ENCODE measurements around the gene IGFL2. TPM values are rescaled to one million over a fixed set of nuclear protein-coding genes. Genes with fewer than 3 reads are reported as not detected.
"Not testable (repeated sequence)": the region's sequence is repeated elsewhere in the genome, so short reads cannot be mapped to it uniquely, and the experiment has no call there.

The IGFL2 gene
- total and polyA plus RNA-seq, 2 experiments from 2014 or later, result not detected

GRCh38 chr19:46195104-46195503, 47.1 kb downstream of the IGFL2 start:
- H3K27ac ChIP-seq (ENCODE audit: low read depth), result no peak overlapping the region
- no peak overlapping the region for H3K4me2 ChIP-seq
- no peaks in the 10 kb centered on the region for H3K9me2 ChIP-seq (ENCODE audit: insufficient read depth)
- H3K36me3 ChIP-seq (ENCODE audit: insufficient read depth), result no peaks in the 10 kb centered on the region
- H2AFZ ChIP-seq, result no peak overlapping the region
- no peak for TF ChIP-seq CREB1 (CRISPR knock-in tag; IDR thresholded peaks at IDR 0.05; ENCODE audit: low read depth)
- TF ChIP-seq EZH2phosphoT487 (IDR thresholded peaks at IDR 0.05; ENCODE audit: unreplicated experiment), result no peak
- no peak for TF ChIP-seq ZNF114 (CRISPR knock-in tag; IDR thresholded peaks at IDR 0.05)
- no peak for ATAC-seq
- no peaks in the 10 kb centered on the region for H3K9me3 Mint-ChIP-seq
- no peaks in the 10 kb centered on the region for H3K27me3 ChIP-seq (ENCODE audit: insufficient read depth)
- no peaks in the 10 kb centered on the region for H3K4me1 ChIP-seq (ENCODE audit: insufficient read depth)
- DNase-seq (ENCODE audit: low spot score), result no peak
- no peaks in the 10 kb centered on the region for H3K79me2 ChIP-seq (replicated peaks; ENCODE audit: insufficient read depth)
- H4K20me1 ChIP-seq (replicated peaks; ENCODE audit: insufficient read depth), result no peaks in the 10 kb centered on the region
- H3F3A ChIP-seq (replicated peaks; ENCODE audit: low read depth), result no peaks in the 10 kb centered on the region
- no peak overlapping the region for H3K27ac Mint-ChIP-seq
- H3K4me1 Mint-ChIP-seq, result no peaks in the 10 kb centered on the region
- H3K4me3 ChIP-seq, result no peak overlapping the region
- no peak overlapping the region for H3K4me3 Mint-ChIP-seq
- H3K27me3 Mint-ChIP-seq (ENCODE audit: insufficient read depth, low read depth, poor library complexity), result peaks cover 6% of the 10 kb centered on the region
- no peaks in the 10 kb centered on the region for H3K36me3 Mint-ChIP-seq (ENCODE audit: low read depth)

DNA sequence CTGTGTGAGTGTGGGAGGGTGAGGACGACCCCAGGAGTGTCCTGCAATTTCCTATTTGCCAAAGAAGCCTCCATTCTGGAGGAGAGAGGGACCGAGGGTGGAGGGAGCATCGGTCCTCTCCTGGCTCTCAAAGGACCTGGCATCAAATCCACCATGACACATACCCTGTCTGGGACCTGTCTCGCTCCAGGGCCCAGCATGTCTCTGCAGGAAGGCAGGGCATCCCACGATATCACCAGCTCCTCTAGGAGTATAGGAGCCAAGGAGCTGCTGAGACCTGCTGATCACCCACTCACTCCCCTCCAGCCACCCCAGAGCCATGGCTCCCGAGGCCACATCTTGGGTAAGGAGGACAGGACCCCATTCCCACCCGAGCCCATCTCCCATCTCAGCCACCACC, 47.9 kb downstream of the IGFL2 start:
- H3K9me2 ChIP-seq (ENCODE audit: insufficient read depth); ATAC-seq; H3K4me3 Mint-ChIP-seq; H3K4me3 ChIP-seq; H3K27me3 Mint-ChIP-seq (ENCODE audit: insufficient read depth, low read depth, poor library complexity); H3K4me1 Mint-ChIP-seq; H3K4me2 ChIP-seq; H3K79me2 ChIP-seq (replicated peaks; ENCODE audit: insufficient read depth); H4K20me1 ChIP-seq (replicated peaks; ENCODE audit: insufficient read depth); H3K36me3 ChIP-seq (ENCODE audit: insufficient read depth); H2AFZ ChIP-seq; DNase-seq (ENCODE audit: low spot score); H3K9me3 Mint-ChIP-seq; H3K27ac ChIP-seq (ENCODE audit: low read depth); H3K27ac Mint-ChIP-seq; H3K27me3 ChIP-seq (ENCODE audit: insufficient read depth); H3K36me3 Mint-ChIP-seq (ENCODE audit: low read depth); H3F3A ChIP-seq (replicated peaks; ENCODE audit: low read depth); H3K4me1 ChIP-seq (ENCODE audit: insufficient read depth): not testable (repeated sequence)

DNA sequence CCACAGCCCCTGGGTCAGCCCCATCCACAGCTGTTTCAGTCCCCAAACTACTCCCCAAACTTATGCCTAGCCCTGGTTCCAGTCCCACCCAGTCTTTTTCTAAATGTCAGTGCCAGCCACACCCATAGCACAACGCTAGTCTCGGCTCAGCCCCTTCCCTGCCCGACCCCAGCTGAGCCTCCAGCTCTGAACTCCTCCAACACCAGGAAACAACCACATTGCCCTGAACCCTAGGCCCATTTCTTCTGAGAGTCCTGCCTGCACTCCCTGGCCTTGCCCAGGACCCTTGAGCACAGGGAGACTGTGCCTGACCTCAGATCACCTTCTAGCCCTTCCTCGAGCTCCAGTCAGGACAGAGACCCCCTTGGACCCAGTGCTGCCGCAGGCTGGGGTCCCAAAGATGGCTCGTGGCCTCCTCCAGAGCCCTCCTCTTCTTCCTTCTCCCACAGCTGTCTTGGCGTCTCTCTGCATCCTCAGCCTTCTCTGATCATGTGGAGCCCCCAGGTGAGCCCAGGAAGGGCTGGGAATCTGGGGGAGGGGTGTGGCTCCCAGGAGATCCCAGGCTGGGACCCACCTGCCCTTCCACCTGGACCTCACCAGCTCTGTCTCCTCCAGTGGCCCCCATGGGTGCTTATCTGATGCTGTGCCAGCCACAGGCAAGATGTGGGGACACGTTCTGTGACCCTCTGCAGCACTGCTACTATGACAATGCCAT, 48.5 kb downstream of the IGFL2 start:
- Mint-ChIP-seq H3K9me3 (peaks cover 6% of the 10 kb centered on the region; the same call in 1 of the 3 replicates), H3K4me1 (no peaks in the 10 kb centered on the region), H3K36me3 (ENCODE audit: low read depth) (no peaks in the 10 kb centered on the region), H3K4me3 (no peak overlapping the region), H3K27me3 (ENCODE audit: insufficient read depth, low read depth, poor library complexity) (peaks cover 8% of the 10 kb centered on the region), H3K27ac (no peak overlapping the region)
- no peaks in the 10 kb centered on the region for H3F3A ChIP-seq (replicated peaks; ENCODE audit: low read depth)
- H3K27me3 ChIP-seq (ENCODE audit: insufficient read depth), result no peaks in the 10 kb centered on the region
- no peaks in the 10 kb centered on the region for H3K9me2 ChIP-seq (ENCODE audit: insufficient read depth)
- H3K36me3 ChIP-seq (ENCODE audit: insufficient read depth), result no peaks in the 10 kb centered on the region
- H3K27ac ChIP-seq (ENCODE audit: low read depth), result no peak overlapping the region
- H3K79me2 ChIP-seq (replicated peaks; ENCODE audit: insufficient read depth), result no peaks in the 10 kb centered on the region
- no peaks in the 10 kb centered on the region for H3K4me1 ChIP-seq (ENCODE audit: insufficient read depth)
- no peak overlapping the region for H2AFZ ChIP-seq
- H3K4me3 ChIP-seq, result no peak overlapping the region
- ATAC-seq (no peak), DNase-seq (ENCODE audit: low spot score) (no peak)
- no peak overlapping the region for H3K4me2 ChIP-seq
- H4K20me1 ChIP-seq (replicated peaks; ENCODE audit: insufficient read depth), result no peaks in the 10 kb centered on the region
- TF ChIP-seq ZNF462 (CRISPR knock-in tag; IDR thresholded peaks at IDR 0.05), result no peak
- no peak for TF ChIP-seq NANOG (IDR thresholded peaks at IDR 0.05; ENCODE audit: borderline replicate concordance)
- no peak for TF ChIP-seq POLR2AphosphoS5 (IDR thresholded peaks at IDR 0.05; ENCODE audit: low read depth)
- no peak for TF ChIP-seq EZH2phosphoT487 (IDR thresholded peaks at IDR 0.05; ENCODE audit: unreplicated experiment)
- TF ChIP-seq, protein P1, sequence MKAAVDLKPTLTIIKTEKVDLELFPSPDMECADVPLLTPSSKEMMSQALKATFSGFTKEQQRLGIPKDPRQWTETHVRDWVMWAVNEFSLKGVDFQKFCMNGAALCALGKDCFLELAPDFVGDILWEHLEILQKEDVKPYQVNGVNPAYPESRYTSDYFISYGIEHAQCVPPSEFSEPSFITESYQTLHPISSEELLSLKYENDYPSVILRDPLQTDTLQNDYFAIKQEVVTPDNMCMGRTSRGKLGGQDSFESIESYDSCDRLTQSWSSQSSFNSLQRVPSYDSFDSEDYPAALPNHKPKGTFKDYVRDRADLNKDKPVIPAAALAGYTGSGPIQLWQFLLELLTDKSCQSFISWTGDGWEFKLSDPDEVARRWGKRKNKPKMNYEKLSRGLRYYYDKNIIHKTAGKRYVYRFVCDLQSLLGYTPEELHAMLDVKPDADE (IDR thresholded peaks at IDR 0.05), result no peak
